ENCODE data around the gene KLHL33. TPM values are rescaled to one million over a fixed set of nuclear protein-coding genes. Genes with fewer than 3 reads are reported as not detected.

Gene KLHL33
- total and polyA plus RNA-seq, 10 of the 15 experiments (the other 5 are each of a cell fraction or from before 2014, with no cell fraction given) = 0.01 to 0.16 (median 0.04) TPM; not detected in 5

DNA sequence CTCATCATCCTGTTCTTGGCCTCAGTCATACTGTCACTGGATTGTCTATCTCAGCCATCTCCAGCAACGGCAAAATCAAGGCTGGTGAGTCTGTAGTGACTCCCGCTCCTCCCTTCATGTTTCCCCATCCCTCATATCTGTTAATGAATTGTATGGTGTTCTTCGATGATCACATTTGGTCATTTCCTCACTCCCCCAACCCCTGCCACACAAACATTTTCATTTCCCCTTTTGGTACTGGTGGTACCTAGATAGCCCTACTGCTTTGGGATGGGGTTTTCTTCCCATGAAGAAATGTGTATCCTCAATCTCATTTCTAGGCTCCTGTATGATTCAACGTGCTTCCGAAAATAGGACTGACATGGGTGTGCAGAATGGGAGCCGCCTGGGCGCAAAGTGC is 2.7 kb upstream of the KLHL33 start:
- TF ChIP-seq, protein P1, sequence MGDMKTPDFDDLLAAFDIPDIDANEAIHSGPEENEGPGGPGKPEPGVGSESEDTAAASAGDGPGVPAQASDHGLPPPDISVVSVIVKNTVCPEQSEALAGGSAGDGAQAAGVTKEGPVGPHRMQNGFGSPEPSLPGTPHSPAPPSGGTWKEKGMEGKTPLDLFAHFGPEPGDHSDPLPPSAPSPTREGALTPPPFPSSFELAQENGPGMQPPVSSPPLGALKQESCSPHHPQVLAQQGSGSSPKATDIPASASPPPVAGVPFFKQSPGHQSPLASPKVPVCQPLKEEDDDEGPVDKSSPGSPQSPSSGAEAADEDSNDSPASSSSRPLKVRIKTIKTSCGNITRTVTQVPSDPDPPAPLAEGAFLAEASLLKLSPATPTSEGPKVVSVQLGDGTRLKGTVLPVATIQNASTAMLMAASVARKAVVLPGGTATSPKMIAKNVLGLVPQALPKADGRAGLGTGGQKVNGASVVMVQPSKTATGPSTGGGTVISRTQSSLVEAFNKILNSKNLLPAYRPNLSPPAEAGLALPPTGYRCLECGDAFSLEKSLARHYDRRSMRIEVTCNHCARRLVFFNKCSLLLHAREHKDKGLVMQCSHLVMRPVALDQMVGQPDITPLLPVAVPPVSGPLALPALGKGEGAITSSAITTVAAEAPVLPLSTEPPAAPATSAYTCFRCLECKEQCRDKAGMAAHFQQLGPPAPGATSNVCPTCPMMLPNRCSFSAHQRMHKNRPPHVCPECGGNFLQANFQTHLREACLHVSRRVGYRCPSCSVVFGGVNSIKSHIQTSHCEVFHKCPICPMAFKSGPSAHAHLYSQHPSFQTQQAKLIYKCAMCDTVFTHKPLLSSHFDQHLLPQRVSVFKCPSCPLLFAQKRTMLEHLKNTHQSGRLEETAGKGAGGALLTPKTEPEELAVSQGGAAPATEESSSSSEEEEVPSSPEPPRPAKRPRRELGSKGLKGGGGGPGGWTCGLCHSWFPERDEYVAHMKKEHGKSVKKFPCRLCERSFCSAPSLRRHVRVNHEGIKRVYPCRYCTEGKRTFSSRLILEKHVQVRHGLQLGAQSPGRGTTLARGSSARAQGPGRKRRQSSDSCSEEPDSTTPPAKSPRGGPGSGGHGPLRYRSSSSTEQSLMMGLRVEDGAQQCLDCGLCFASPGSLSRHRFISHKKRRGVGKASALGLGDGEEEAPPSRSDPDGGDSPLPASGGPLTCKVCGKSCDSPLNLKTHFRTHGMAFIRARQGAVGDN (IDR thresholded peaks at IDR 0.05) = no peak
- TF ChIP-seq IKZF2 (IDR thresholded peaks at IDR 0.05) = peak; percentile 15 to 33; a peak in 1 of 4 replicates
- TF ChIP-seq SUPT20H (IDR thresholded peaks at IDR 0.05; ENCODE audit: borderline replicate concordance, control insufficient read depth, low read depth, low read length) = no peak
- TF ChIP-seq EED (IDR thresholded peaks at IDR 0.05; ENCODE audit: low read depth) = 0 out of 2 replicates have a peak, but pooled peaks have one; percentile 38
- no peak for TF ChIP-seq STAT1 (conservative IDR thresholded peaks at IDR 0.05)
- no peak for TF ChIP-seq SIX5 (IDR thresholded peaks at IDR 0.05; ENCODE audit: low read depth, low read length, severe bottlenecking)
- TF ChIP-seq EP300 (IDR thresholded peaks at IDR 0.05; ENCODE audit: borderline replicate concordance in 1 of 2, control insufficient read depth in 1 of 2, low read depth in 2 of 2, low read length in 2 of 2) = no peak
- 0 out of 2 replicates have a peak, but pooled peaks have one; percentile 32 for TF ChIP-seq IKZF1 (conservative IDR thresholded peaks at IDR 0.05)
- TF ChIP-seq SPI1 (IDR thresholded peaks at IDR 0.05; ENCODE audit: borderline replicate concordance, insufficient read depth, low read depth, low read length) = peak; percentile 84; the same call in 1 of the 2 replicates
- TF ChIP-seq RUNX3 (IDR thresholded peaks at IDR 0.05; ENCODE audit: low read length) = 0 out of 2 replicates have a peak, but pooled peaks have one; percentile 8
- TF ChIP-seq, protein P2, sequence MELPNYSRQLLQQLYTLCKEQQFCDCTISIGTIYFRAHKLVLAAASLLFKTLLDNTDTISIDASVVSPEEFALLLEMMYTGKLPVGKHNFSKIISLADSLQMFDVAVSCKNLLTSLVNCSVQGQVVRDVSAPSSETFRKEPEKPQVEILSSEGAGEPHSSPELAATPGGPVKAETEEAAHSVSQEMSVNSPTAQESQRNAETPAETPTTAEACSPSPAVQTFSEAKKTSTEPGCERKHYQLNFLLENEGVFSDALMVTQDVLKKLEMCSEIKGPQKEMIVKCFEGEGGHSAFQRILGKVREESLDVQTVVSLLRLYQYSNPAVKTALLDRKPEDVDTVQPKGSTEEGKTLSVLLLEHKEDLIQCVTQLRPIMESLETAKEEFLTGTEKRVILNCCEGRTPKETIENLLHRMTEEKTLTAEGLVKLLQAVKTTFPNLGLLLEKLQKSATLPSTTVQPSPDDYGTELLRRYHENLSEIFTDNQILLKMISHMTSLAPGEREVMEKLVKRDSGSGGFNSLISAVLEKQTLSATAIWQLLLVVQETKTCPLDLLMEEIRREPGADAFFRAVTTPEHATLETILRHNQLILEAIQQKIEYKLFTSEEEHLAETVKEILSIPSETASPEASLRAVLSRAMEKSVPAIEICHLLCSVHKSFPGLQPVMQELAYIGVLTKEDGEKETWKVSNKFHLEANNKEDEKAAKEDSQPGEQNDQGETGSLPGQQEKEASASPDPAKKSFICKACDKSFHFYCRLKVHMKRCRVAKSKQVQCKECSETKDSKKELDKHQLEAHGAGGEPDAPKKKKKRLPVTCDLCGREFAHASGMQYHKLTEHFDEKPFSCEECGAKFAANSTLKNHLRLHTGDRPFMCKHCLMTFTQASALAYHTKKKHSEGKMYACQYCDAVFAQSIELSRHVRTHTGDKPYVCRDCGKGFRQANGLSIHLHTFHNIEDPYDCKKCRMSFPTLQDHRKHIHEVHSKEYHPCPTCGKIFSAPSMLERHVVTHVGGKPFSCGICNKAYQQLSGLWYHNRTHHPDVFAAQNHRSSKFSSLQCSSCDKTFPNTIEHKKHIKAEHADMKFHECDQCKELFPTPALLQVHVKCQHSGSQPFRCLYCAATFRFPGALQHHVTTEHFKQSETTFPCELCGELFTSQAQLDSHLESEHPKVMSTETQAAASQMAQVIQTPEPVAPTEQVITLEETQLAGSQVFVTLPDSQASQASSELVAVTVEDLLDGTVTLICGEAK (IDR thresholded peaks at IDR 0.05; ENCODE audit: borderline replicate concordance) = no peak
- no peak for TF ChIP-seq MEF2A (IDR thresholded peaks at IDR 0.05; ENCODE audit: insufficient read depth, low read depth, low read length)
- CTCF ChIA-PET = no interaction called here
- SMC1A ChIA-PET (ENCODE audit: uncharacterized antibody, unreplicated experiment) = no interaction called here
- WGBS (ENCODE audit: insufficient coverage, insufficient replicate concordance, low lambda C conversion rate, missing lambda C conversion rate) = 56% methylated on average over 7 of the region's 7 CpGs
- Histone ChIP-seq H3K4me1 (ENCODE audit: control insufficient read depth, insufficient read depth, low read length) (no peaks in the 10 kb centered on the region), H3K27me3 (replicated peaks in 1 of 2; ENCODE audit: control insufficient read depth in 2 of 2, insufficient read depth in 2 of 2, low read length in 1 of 2) (no peaks in the 10 kb centered on the region), H3K79me2 (ENCODE audit: control insufficient read depth, insufficient read depth, low read length) (no peaks in the 10 kb centered on the region), H3K36me3 (ENCODE audit: control insufficient read depth in 2 of 2, insufficient read depth in 2 of 2, low read length in 1 of 2) (no peaks in the 10 kb centered on the region), H3K9me3 (replicated peaks; ENCODE audit: control insufficient read depth, insufficient read depth, low read length) (no peaks in the 10 kb centered on the region; the same call in 2 of the 3 replicates), H3K9ac (ENCODE audit: control insufficient read depth, insufficient read depth, low read length) (no peak overlapping the region), H4K20me1 (ENCODE audit: control insufficient read depth, insufficient read depth) (no peaks in the 10 kb centered on the region), H3K27ac (ENCODE audit: control insufficient read depth, insufficient read depth) (no peak overlapping the region), H2AFZ (ENCODE audit: control insufficient read depth, low read depth, low read length) (no peak overlapping the region), H3K4me3 (no peak overlapping the region), H3K4me2 (ENCODE audit: control insufficient read depth, insufficient read depth) (no peak overlapping the region)
- intact Hi-C loops (cut with micrococcal nuclease; ENCODE audit: unreplicated experiment) = no loop called here
- ATAC-seq (peak; percentile 69), DNase-seq (ENCODE audit: low read depth, low spot score) (no peak), FAIRE-seq (no peak)
- POLR2A ChIA-PET = no interaction called here
- RAD21 ChIA-PET (ENCODE audit: unreplicated experiment) = no interaction called here
- in situ Hi-C loops (cut with MboI) = no loop called here
- no TSS peak for BruUV-seq (replicated peaks)

Measured in GM12878 (cell line).